Activated naive CD8-positive, alpha-beta T cell treated with anti-CD3 and anti-CD28 coated beads for 36 hours (primary cell): Measurements from ENCODE around the gene MAPK11. TPM values are rescaled to one million over a fixed set of nuclear protein-coding genes. Genes with fewer than 3 reads are reported as not detected.

ENCODE experiments used
- DNase-seq: peaks from one replicate; pipeline ENCODE4 v3.0.0; 2021
- H3K27ac Mint-ChIP-seq: one replicate; pipeline ENCODE4 v1.8.0; 2022; ENCODE audit warnings: mild to moderate bottlenecking, moderate library complexity, mixed read lengths
- H3K27me3 Mint-ChIP-seq: one replicate; pipeline ENCODE4 v1.8.0; 2022; ENCODE audit warnings: mild to moderate bottlenecking, mixed read lengths
- H3K36me3 Mint-ChIP-seq: one replicate; pipeline ENCODE4 v1.8.0; 2021; ENCODE audit warnings: mild to moderate bottlenecking, mixed read lengths
- H3K4me1 Mint-ChIP-seq: one replicate; pipeline ENCODE4 v1.8.0; 2021; ENCODE audit warnings: mixed read lengths
- H3K4me3 Mint-ChIP-seq: one replicate; pipeline ENCODE4 v1.8.0; 2022; ENCODE audit warnings: mild to moderate bottlenecking, moderate library complexity, mixed read lengths
- H3K9me3 Mint-ChIP-seq: one replicate; pipeline ENCODE4 v1.8.0; 2022; ENCODE audit warnings: mixed read lengths
- total RNA-seq, 2 experiments: library from RNA; stranded (reverse); gene quantifications; one replicate each; pipeline ENCODE4 v1.2.3, GENCODE V29; 2021

Gene MAPK11
- total RNA-seq, 2 experiments from 2014 or later: 3.2 to 3.3 TPM

GRCh38 chr22:50228366-50228765, 41.8 kb downstream of the MAPK11 start:
- Mint-ChIP-seq H3K27ac (no peak overlapping the region), H3K27me3 (no peaks in the 10 kb centered on the region), H3K4me1 (no peaks in the 10 kb centered on the region), H3K36me3 (peaks cover 4% of the 10 kb centered on the region), H3K9me3 (no peaks in the 10 kb centered on the region), H3K4me3 (no peak overlapping the region)
- no peak for DNase-seq

- peaks cover 3% of the 10 kb centered on the region for H3K36me3 Mint-ChIP-seq
- H3K27ac Mint-ChIP-seq: no peak overlapping the region
- no peaks in the 10 kb centered on the region for H3K4me1 Mint-ChIP-seq
- no peaks in the 10 kb centered on the region for H3K9me3 Mint-ChIP-seq
- DNase-seq: no peak
- H3K4me3 Mint-ChIP-seq: no peak overlapping the region
- no peaks in the 10 kb centered on the region for H3K27me3 Mint-ChIP-seq
These were observed 42.5 kb downstream of the MAPK11 start for GRCh38 chr22:50227579-50228215.

- DNase-seq: no peak
- Mint-ChIP-seq H3K4me1 (no peaks in the 10 kb centered on the region), H3K4me3 (no peak overlapping the region), H3K9me3 (no peaks in the 10 kb centered on the region), H3K27me3 (no peaks in the 10 kb centered on the region), H3K27ac (no peak overlapping the region), H3K36me3 (peaks cover 3% of the 10 kb centered on the region)
These were observed 43.4 kb downstream of the MAPK11 start for GRCh38 chr22:50226875-50227165.

GRCh38 chr22:50226063-50226874, 43.9 kb downstream of the MAPK11 start:
- H3K27ac Mint-ChIP-seq: no peak overlapping the region
- H3K4me3 Mint-ChIP-seq: no peak overlapping the region
- H3K36me3 Mint-ChIP-seq: peaks cover 5% of the 10 kb centered on the region
- no peak for DNase-seq
- H3K27me3 Mint-ChIP-seq: no peaks in the 10 kb centered on the region
- no peaks in the 10 kb centered on the region for H3K9me3 Mint-ChIP-seq
- no peaks in the 10 kb centered on the region for H3K4me1 Mint-ChIP-seq

GRCh38 chr22:50225200-50225969, 44.8 kb downstream of the MAPK11 start:
- Mint-ChIP-seq H3K4me1 (no peaks in the 10 kb centered on the region), H3K9me3 (no peaks in the 10 kb centered on the region), H3K36me3 (peaks cover 9% of the 10 kb centered on the region), H3K4me3 (no peak overlapping the region), H3K27me3 (no peaks in the 10 kb centered on the region), H3K27ac (no peak overlapping the region)
- no peak for DNase-seq

- peaks cover 9% of the 10 kb centered on the region for H3K36me3 Mint-ChIP-seq
- H3K9me3 Mint-ChIP-seq: no peaks in the 10 kb centered on the region
- H3K27ac Mint-ChIP-seq: no peak overlapping the region
- no peaks in the 10 kb centered on the region for H3K4me1 Mint-ChIP-seq
- H3K27me3 Mint-ChIP-seq: no peaks in the 10 kb centered on the region
- H3K4me3 Mint-ChIP-seq: no peak overlapping the region
- no peak for DNase-seq
These were observed 46.1 kb downstream of the MAPK11 start for GRCh38 chr22:50224071-50224470.

GRCh38 chr22:50222508-50222907, 47.7 kb downstream of the MAPK11 start:
- Mint-ChIP-seq H3K27ac (no peak overlapping the region), H3K27me3 (no peaks in the 10 kb centered on the region), H3K4me1 (no peaks in the 10 kb centered on the region), H3K9me3 (no peaks in the 10 kb centered on the region), H3K36me3 (peaks cover 10% of the 10 kb centered on the region), H3K4me3 (no peak overlapping the region)
- DNase-seq: no peak

- Mint-ChIP-seq H3K36me3 (peaks cover 12% of the 10 kb centered on the region), H3K27ac (no peak overlapping the region), H3K4me1 (no peaks in the 10 kb centered on the region), H3K27me3 (no peaks in the 10 kb centered on the region), H3K4me3 (no peak overlapping the region), H3K9me3 (no peaks in the 10 kb centered on the region)
- DNase-seq: no peak
These were observed 48.5 kb downstream of the MAPK11 start for GRCh38 chr22:50221410-50222300.

GRCh38 chr22:50220603-50221409, 49.4 kb downstream of the MAPK11 start:
- Mint-ChIP-seq H3K9me3 (no peaks in the 10 kb centered on the region), H3K36me3 (peaks cover 11% of the 10 kb centered on the region), H3K4me3 (no peak overlapping the region), H3K27me3 (no peaks in the 10 kb centered on the region), H3K27ac (no peak overlapping the region), H3K4me1 (no peaks in the 10 kb centered on the region)
- no peak for DNase-seq

GRCh38 chr22:50219800-50220602, 50.2 kb downstream of the MAPK11 start:
- no peaks in the 10 kb centered on the region for H3K9me3 Mint-ChIP-seq
- no peaks in the 10 kb centered on the region for H3K4me1 Mint-ChIP-seq
- H3K27me3 Mint-ChIP-seq: no peaks in the 10 kb centered on the region
- H3K36me3 Mint-ChIP-seq: peaks cover 15% of the 10 kb centered on the region
- DNase-seq: no peak
- H3K4me3 Mint-ChIP-seq: no peak overlapping the region
- H3K27ac Mint-ChIP-seq: no peak overlapping the region

GRCh38 chr22:50218996-50219727, 51.0 kb downstream of the MAPK11 start:
- no peaks in the 10 kb centered on the region for H3K27me3 Mint-ChIP-seq
- no peak overlapping the region for H3K4me3 Mint-ChIP-seq
- H3K27ac Mint-ChIP-seq: no peak overlapping the region
- peaks cover 19% of the 10 kb centered on the region for H3K36me3 Mint-ChIP-seq
- no peak for DNase-seq
- no peaks in the 10 kb centered on the region for H3K9me3 Mint-ChIP-seq
- no peaks in the 10 kb centered on the region for H3K4me1 Mint-ChIP-seq

GRCh38 chr22:50218153-50218995, 51.8 kb downstream of the MAPK11 start:
- Mint-ChIP-seq H3K27ac (no peak overlapping the region), H3K9me3 (no peaks in the 10 kb centered on the region), H3K36me3 (peaks cover 21% of the 10 kb centered on the region), H3K4me3 (no peak overlapping the region), H3K27me3 (peaks cover 2% of the 10 kb centered on the region), H3K4me1 (peaks cover 3% of the 10 kb centered on the region)
- DNase-seq: no peak
